Peyer's patch (tissue), 4 donors: ENCODE results near the gene FREM1.

Experiments
- CTCF ChIP-seq, 6 experiments: fragments of 450-650 bp in 4 of 6; fragments of 200-600 bp in 2 of 6; sonication (generic) in 1 of 6; IDR thresholded peaks; one replicate each; pipeline ENCODE4 v1.5.1; 2017 to 2019; ENCODE audit warnings: antibody characterized with exemption in 6 of 6, mild to moderate bottlenecking in 3 of 6, moderate library complexity in 1 of 6
- POLR2A ChIP-seq, 2 donors: fragments of 450-650 bp; IDR thresholded peaks; one replicate each; pipeline ENCODE4 v1.5.1; 2017; ENCODE audit warnings: antibody characterized with exemption in 2 of 2, mild to moderate bottlenecking in 2 of 2, moderate library complexity in 2 of 2

GRCh38 chr9:14761584-14761983 is 148.6 kb downstream of the FREM1 start:
- TF ChIP-seq POLR2A (IDR thresholded peaks at IDR 0.05) (no peak), CTCF (IDR thresholded peaks at IDR 0.05) (no peak)
